ENCODE results near the gene CLDN7.
"Not testable (repeated sequence)": the region's sequence is repeated elsewhere in the genome, so short reads cannot be mapped to it uniquely, and the experiment has no call there.

The CLDN7 gene

DNA sequence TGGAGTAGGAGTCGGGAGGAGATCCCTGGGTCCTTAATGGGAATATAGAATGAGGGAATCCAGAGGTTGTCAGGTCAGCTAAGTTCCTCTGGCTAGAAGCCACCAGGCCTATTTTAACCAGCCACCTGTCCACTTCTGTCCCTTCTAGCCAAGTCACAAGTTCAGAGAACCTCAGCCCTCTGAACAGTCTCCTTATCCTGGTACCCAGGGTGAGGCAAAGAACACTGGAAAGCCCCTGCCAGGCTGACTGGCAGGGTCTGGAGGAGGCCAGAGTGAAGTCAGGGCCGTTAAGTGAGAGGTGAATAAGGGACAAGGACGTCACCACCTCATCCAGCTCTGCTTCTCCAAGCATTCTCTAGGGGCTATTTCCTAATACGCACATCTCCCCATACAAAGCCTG, 13.5 kb downstream of the CLDN7 start:
- no peak for DNase-seq (ENCODE audit: low read depth)
- TF ChIP-seq, protein P1, sequence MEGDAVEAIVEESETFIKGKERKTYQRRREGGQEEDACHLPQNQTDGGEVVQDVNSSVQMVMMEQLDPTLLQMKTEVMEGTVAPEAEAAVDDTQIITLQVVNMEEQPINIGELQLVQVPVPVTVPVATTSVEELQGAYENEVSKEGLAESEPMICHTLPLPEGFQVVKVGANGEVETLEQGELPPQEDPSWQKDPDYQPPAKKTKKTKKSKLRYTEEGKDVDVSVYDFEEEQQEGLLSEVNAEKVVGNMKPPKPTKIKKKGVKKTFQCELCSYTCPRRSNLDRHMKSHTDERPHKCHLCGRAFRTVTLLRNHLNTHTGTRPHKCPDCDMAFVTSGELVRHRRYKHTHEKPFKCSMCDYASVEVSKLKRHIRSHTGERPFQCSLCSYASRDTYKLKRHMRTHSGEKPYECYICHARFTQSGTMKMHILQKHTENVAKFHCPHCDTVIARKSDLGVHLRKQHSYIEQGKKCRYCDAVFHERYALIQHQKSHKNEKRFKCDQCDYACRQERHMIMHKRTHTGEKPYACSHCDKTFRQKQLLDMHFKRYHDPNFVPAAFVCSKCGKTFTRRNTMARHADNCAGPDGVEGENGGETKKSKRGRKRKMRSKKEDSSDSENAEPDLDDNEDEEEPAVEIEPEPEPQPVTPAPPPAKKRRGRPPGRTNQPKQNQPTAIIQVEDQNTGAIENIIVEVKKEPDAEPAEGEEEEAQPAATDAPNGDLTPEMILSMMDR (conservative IDR thresholded peaks at IDR 0.05; ENCODE audit: low read depth, low read length): no peak
- H3K4me3 ChIP-seq (ENCODE audit: low read depth, low read length): no peak overlapping the region

DNA sequence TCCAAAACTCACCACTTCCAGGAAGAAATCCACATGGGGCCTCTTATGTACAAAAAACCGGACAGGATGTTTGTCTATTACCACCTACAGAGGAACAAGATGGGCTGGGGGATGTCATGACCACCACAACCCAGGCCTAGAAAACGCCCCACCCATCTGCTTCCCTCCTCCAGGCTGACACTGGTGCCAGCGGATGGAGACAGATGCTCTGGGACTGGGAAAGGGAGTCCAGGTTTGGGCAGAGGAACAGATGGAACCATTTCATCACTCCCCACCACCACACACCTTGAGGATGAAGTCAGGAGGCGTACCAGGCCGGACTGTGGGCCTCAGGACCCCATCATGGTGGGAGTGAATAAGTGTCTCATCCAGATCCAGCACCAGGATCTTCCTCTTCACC, 15.5 kb downstream of the CLDN7 start:
- TF ChIP-seq, protein P1 (conservative IDR thresholded peaks at IDR 0.05; ENCODE audit: low read depth, low read length): no peak
- H3K4me3 ChIP-seq (ENCODE audit: low read depth, low read length): no peak overlapping the region
- no peak for DNase-seq (ENCODE audit: low read depth)

DNA sequence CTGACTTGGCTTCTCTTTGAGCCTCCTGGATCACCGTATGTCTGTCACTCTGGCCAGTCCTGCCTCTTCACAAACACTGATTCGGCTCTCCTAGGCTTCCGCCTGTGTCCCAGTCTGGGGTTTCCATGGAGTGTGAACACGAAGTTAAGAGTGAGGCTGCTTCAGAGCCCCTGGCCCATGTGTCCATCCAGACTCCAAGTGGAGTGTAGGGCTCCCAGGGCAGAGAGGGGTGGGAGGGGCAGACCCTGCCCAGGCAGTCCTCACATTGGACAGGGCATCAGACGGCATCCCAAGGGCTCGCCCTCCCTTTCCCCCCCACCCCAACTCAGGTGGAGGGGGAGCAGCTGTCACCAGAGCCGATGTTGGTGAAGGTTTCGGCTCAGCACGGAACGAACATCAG, 18.4 kb downstream of the CLDN7 start:
- not testable (repeated sequence) for H3K4me3 ChIP-seq (ENCODE audit: low read depth, low read length); DNase-seq (ENCODE audit: low read depth)

DNA sequence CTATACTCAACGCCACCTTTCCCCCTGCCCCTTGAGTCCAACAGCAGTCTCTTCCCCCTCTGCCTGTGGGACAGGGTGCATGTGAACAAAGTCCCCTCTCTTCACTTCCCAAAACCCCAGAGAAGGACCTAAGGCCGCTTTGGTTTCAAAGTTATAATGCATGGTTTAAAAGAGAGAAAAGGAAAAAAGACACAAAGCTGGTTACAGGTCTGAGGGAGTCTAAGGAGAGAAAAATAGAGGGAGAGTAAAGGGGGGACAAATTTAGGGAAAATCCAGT, 18.9 kb downstream of the CLDN7 start:
- peak overlapping the region; percentile 93 for H3K4me3 ChIP-seq (ENCODE audit: low read depth, low read length)
- TF ChIP-seq, protein P1 (conservative IDR thresholded peaks at IDR 0.05; ENCODE audit: low read depth, low read length): no peak
- DNase-seq (ENCODE audit: low read depth): no peak

DNA sequence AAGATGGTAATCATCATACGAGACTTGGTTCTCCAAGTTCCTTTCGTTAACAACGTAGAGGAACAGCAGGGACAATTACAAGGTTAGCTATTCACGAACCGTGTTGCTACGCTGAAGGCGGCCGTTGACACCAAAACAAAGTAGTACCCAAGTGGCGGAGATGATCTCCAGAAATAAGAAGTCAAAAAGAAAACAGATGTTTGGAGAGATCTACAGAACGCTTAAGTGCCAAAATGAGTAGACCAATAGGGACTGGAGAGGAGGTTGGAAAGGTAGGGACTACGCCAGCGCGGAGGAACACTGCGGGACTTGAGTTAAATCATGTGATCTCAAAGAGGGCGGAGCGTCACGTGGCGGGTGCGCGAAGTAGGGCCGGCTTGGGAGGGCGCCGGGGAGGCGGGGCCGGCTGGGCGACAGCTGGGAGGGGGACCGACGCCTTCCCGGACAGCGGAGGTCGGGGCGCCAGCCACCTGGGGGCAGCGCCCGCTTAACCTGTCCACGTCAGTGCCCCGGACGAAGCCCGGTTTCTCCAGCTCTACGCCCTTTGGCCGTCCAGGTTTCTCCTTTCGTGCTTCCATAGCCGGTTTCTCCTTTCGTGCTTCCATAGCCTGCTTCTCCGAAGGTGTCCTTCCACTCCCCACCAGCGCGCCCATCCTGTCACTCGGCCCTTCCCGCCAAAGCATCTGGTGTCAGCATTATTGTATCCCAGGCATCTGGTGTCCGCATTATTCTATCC, 19.4 kb downstream of the CLDN7 start:
- peak overlapping the region; percentile 93 for H3K4me3 ChIP-seq (ENCODE audit: low read depth, low read length)
- TF ChIP-seq, protein P1 (conservative IDR thresholded peaks at IDR 0.05; ENCODE audit: low read depth, low read length): no peak
- peak; percentile 98 for DNase-seq (ENCODE audit: low read depth)

DNA sequence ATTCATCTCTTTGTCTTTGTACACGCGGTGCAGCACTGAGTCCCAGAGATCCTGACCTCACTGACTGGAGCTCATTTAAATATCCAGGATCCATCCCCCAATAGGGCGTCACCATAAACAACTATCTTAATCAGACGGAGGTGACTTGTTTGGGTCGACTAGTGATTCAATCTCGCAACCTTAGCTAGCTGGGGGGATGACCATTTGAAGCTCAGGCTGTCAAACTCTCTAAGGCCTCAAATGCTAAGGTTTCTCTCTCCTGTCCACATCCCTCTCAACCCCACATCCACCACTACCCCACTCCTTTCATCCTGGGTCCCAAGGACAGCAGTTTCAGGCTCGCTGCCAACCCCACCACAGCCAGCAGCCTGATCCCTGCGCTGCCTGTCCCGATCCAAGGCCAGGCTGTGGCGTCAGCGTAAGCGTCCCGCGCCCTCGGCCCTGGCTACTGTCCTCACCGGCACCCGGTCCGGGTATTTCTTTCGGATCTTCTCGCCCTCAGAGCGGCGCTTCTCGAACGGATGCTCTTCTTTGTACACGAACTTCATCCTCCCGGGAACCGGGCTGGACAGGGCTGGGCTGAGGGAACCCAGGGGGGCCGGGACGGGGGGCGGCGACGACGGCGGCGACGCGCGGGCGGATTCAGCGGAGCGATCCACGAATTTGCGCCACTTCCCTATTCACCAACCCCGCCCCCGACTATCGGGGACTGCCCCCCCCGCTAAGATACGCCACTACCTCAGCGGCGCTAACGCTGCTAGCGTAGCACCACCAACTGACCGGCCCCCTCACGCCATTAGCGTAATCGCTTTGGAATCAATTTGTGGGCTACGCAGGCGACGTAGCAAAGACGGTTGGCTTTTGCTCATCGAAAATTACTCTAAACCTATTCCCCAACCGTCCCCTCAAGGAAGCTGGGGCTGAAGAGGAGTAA, 20.2 kb downstream of the CLDN7 start, which contains the start of gene GABARAP:
Gene GABARAP, minus strand, starts transcription at position 667 of the 934 bp plus-strand sequence. Its CDS starts 119 bp downstream, at position 548.
- TF ChIP-seq, protein P1 (conservative IDR thresholded peaks at IDR 0.05; ENCODE audit: low read depth, low read length): no peak
- peak; percentile 93 for DNase-seq (ENCODE audit: low read depth)
- peak within 1 kb of the TSS; percentile 93 for H3K4me3 ChIP-seq (ENCODE audit: low read depth, low read length)

DNA sequence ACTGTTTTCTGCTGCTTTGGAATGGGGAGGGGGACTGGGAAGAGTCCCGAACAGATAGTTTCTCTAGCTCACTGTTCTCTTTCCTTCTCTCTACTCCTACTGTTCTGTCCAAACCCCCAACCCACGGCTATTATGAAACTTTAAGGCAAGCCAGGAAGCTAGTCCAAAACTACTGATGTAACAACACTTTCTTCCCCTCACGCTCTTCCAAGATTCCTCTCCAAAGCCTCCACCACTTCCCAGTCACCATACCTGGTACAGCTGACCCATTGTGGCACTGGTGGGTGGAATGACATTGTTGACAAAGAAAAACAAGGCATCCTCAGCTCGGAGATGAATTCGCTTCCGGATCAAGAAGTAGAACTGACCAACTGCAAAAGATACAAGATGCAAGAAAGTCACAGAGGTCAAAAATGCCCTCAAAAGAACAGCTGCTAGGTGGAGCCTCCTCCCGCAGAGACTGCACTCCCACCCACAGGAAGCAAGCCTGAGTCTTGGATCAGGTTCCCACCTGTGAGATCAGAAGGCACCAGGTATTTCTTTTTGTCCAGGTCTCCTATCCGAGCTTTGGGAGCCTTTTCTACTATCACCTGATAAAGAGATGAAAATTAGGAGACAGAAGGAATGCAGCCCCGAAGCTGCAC, 21.1 kb downstream of the CLDN7 start:
- peak overlapping the region; percentile 93 for H3K4me3 ChIP-seq (ENCODE audit: low read depth, low read length)
- TF ChIP-seq, protein P1 (conservative IDR thresholded peaks at IDR 0.05; ENCODE audit: low read depth, low read length): no peak
- no peak for DNase-seq (ENCODE audit: low read depth)

Data from choroid plexus epithelial cell (primary cell).